ENCODE results near the gene DVL1.
"Not testable (repeated sequence)": the region's sequence is repeated elsewhere in the genome, so short reads cannot be mapped to it uniquely, and the experiment has no call there.

DVL1 gene

GRCh38 chr1:1327291-1327690 lies 21.9 kb downstream of the DVL1 start:
- no peak for DNase-seq (ENCODE audit: low read depth in 2 of 2)

- DNase-seq (ENCODE audit: low read depth in 2 of 2) = no peak
Observed at GRCh38 chr1:1326075-1326605, 23.1 kb downstream of the DVL1 start.

GRCh38 chr1:1325288-1326074 lies 23.7 kb downstream of the DVL1 start:
- no peak for DNase-seq (ENCODE audit: low read depth in 2 of 2)

DNA sequence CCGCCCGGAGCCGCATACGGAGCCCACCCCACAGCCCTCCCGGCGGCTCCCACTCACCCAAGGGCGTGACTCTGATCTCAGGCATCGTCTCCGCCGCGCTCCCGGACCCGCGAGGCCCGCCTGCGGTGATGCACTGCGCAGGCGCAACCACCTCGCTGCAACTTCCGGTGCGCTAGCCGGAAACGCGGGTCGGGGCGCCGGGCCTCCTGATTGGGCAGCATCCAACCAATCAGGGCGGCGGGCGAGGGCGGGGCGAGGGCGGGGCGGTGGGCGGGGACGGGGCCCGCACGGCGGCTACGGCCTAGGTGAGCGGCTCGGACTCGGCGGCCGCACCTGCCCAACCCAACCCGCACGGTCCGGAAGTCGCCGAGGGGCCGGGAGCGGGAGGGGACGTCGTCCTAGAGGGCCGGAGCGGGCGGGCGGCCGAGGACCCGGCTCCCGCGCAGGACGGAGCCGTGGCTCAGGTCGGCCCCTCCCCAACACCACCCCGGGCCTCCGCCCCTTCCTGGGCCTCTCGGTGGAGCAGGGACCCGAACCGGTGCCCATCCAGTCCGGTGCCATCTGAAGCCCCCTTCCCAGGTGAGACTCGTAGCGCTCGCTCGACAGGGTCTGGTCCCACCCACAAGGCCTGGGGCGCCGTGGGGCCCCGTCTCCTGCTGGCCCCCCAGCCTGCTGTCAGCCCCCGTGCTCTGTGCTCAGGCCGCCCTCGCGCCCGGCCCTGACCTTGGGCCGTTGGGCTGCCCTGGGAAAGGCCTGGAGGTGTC lies 24.5 kb downstream of the DVL1 start, which contains the start of the genes CPTP and INTS11:
Gene CPTP, plus strand, starts transcription at position 279 of the 764 bp plus-strand sequence. CDS start 2,109 bp downstream, outside the sequence.
Gene INTS11, minus strand, starts transcription at position 137 of the 764 bp plus-strand sequence. Its CDS starts 52 bp downstream, at position 85.
- DNase-seq (ENCODE audit: low read depth in 2 of 2) = peak; percentile 93 to 96

DNA sequence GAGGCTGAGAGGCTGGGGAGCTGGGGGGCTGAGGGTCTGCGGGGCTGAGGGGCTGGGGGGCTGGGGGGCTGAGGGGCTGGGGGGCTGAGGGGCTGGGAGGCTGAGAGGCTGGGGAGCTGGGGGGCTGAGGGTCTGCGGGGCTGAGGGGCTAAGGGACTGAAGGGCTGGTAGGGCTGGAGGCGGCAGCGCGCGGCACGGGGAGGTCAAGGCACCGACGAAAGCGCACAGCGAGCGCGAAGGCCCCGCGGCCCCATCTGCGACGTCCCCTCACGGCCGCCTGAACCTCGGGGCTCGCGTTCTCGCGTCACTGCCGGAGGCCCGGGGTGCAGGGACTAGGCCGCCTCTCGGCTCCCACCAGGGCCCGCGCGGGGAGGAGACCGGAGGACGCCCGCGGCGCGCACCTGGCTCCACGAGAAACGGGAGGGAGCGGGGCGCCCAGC lies 25.1 kb downstream of the DVL1 start:
- DNase-seq (ENCODE audit: low read depth in 2 of 2) = no peak

- no peak for DNase-seq (ENCODE audit: low read depth in 2 of 2)
Observed at GRCh38 chr1:1322952-1323351, 26.3 kb downstream of the DVL1 start.

GRCh38 chr1:1322418-1322817 lies 26.8 kb downstream of the DVL1 start:
- no peak for DNase-seq (ENCODE audit: low read depth in 2 of 2)

DNA sequence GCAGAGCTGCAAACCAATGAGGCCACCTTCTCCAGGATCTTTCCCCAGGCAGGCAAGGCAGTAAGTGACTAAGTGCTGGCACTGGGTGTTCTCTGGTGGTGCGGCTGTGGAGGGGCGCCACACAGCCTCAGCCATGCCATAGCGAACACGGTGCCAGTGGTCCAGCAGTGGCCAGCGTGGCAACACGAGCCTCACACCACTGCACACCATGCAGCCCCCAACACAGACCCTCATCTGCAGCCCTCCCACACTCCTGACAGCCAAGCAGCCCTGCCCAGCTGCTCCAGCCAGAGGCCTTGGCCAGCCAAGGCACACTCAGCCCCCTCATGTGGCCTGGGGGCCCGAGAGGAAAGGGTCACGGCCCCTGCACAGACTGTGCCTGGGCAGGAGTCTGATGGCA lies 27.7 kb downstream of the DVL1 start:
- no peak for DNase-seq (ENCODE audit: low read depth in 2 of 2)

GRCh38 chr1:1320666-1321448 lies 28.4 kb downstream of the DVL1 start:
- DNase-seq (ENCODE audit: low read depth in 2 of 2) = no peak

GRCh38 chr1:1319646-1319941 lies 29.6 kb downstream of the DVL1 start:
- DNase-seq (ENCODE audit: low read depth in 2 of 2) = no peak

- DNase-seq (ENCODE audit: low read depth in 2 of 2) = no peak
Observed at GRCh38 chr1:1318777-1319645, 30.2 kb downstream of the DVL1 start.

DNA sequence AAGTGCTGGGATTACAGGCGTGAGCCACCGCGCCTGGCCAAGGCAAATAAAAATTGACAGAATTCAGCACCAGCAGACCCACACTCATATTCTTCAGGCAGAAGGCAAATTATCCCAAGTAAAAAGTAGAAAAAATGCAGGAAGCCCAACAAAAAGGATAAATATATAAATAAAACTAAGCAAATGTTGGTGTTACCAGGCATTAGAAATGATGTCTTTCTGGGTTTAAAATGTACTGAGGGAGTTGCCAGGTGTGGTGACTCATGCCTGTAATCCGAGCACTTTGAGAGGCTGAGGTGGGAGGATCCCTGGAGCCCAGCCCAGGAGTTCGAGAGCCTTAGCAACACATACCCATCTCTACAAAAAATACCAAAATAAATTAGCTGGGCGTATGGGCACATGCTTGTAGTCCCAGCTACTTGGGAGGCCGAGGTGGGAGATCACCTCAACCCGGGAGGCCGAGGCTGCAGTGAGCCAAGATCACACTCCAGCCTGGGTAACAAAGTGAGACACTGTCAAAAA lies 31.0 kb downstream of the DVL1 start:
- DNase-seq (ENCODE audit: low read depth in 2 of 2) = no peak

DNA sequence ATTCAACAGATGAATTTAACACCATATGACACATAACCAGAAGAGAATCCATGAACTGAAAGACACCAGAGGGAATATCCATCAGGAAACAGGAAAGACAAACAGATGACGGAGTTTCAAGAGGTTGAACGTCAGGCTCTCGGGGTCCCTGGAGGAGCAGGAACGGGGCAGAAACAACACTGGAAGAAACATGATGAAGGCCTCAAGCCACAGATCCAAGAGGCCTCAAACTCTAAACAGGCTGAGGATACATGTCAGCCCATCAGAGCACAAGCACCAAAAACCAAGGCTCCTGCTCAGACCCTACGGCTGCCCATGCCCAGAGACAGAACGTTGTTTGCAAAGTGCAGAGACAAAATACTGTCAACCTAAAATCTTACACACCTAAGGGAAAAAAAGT lies 31.8 kb downstream of the DVL1 start:
- no peak for DNase-seq (ENCODE audit: low read depth in 2 of 2)

GRCh38 chr1:1316199-1316598 lies 33.0 kb downstream of the DVL1 start:
- DNase-seq (ENCODE audit: low read depth in 2 of 2) = not testable (repeated sequence)

GRCh38 chr1:1315435-1315954 lies 33.7 kb downstream of the DVL1 start:
- no peak for DNase-seq (ENCODE audit: low read depth in 2 of 2)

- DNase-seq (ENCODE audit: low read depth in 2 of 2) = no peak
Observed at GRCh38 chr1:1314678-1315335, 34.4 kb downstream of the DVL1 start.

GRCh38 chr1:1314237-1314586 lies 35.0 kb downstream of the DVL1 start:
- DNase-seq (ENCODE audit: low read depth in 2 of 2) = no peak

DNA sequence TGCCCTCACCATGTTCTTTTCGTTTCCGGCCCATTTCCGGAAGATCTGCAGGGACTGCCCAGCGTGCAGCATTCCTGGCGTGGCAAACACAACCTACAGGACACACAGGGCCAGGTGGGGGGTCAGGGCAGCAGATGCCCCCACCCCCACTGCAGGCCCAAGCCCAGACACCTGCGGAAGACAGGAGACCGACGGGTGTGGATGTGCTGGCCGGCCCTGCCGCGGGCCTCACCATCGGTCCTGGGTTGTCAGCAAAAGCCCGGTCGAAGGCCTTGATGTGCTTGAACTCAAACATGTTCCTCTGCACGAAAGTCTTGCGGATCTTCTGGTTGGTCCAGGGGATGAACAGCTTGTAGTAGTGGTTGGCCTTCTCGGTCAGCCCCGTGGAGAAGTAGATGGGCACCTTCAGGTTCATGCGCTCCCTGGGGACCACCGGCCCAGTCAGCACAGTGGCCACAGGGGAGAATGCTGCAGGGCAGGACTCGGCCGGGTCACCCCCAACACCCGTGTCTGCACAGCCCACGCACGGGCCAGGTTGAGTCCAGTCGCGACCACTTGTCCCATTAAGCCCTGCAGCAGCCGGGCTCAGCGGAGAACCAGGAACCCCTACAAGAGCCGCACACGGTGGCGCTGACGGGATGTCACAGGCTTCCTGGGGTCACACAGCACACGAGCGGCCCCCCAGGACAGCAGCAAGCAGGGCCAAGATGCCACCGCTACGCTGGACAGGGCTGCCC lies 35.5 kb downstream of the DVL1 start:
- DNase-seq (ENCODE audit: low read depth in 2 of 2) = no peak
